GM12892 (cell line): Measurements from ENCODE around the gene RAB9B.
"Not testable (repeated sequence)": the region's sequence is repeated elsewhere in the genome, so short reads cannot be mapped to it uniquely, and the experiment has no call there.

Experiments used
- DNase-seq: peaks from one replicate; pipeline ENCODE4 v3.0.0; 2011; ENCODE audit not compliant: insufficient read length
- FAIRE-seq: peaks from 2 replicates; lab custom pipeline; 2011; peaks lifted over from hg19 to GRCh38; lab: Jason Lieb, UNC
- POLR2A ChIP-seq: IDR thresholded peaks from 2 replicates; pipeline ENCODE4 v1.6.1; 2011; ENCODE audit warnings: low read depth, low read length, control low read depth
- POLR2AphosphoS5 ChIP-seq: IDR thresholded peaks from 2 replicates; pipeline ENCODE4 v1.6.1; 2011; ENCODE audit warnings: low read depth, low read length, control low read depth
- TAF1 ChIP-seq: IDR thresholded peaks from 2 replicates; pipeline ENCODE4 v1.6.1; 2011; ENCODE audit warnings: low read depth, mild to moderate bottlenecking, control low read depth, low read length, borderline replicate concordance

Gene RAB9B

GRCh38 chrX:103831342-103831802 lies 685 bp downstream of the RAB9B start:
- no peak for TF ChIP-seq POLR2A
- no peak for TF ChIP-seq TAF1
- TF ChIP-seq POLR2AphosphoS5: no peak

GRCh38 chrX:103830848-103831247 lies 1.2 kb downstream of the RAB9B start:
- FAIRE-seq (no peak), DNase-seq (no peak)
- TF ChIP-seq POLR2AphosphoS5 (no peak), TAF1 (no peak), POLR2A (no peak)

More at GRCh38 chrX:103831342-103831802, 685 bp downstream of the RAB9B start:
- FAIRE-seq: no peak
- DNase-seq: no peak

- no peak for TF ChIP-seq TAF1
- no peak for TF ChIP-seq POLR2AphosphoS5
- TF ChIP-seq POLR2A: no peak
- DNase-seq: no peak
- FAIRE-seq: no peak
These were observed 3.5 kb downstream of the RAB9B start for GRCh38 chrX:103828529-103828928.

GRCh38 chrX:103825881-103826280 lies 6.2 kb downstream of the RAB9B start:
- FAIRE-seq (no peak), DNase-seq (no peak)
- TF ChIP-seq POLR2AphosphoS5 (no peak), POLR2A (no peak), TAF1 (no peak)

- FAIRE-seq (no peak), DNase-seq (no peak)
- no peak for TF ChIP-seq POLR2AphosphoS5
- TF ChIP-seq POLR2A: no peak
- TF ChIP-seq TAF1: no peak
These were observed 8.5 kb downstream of the RAB9B start for GRCh38 chrX:103823591-103823990.

- not testable (repeated sequence) for FAIRE-seq, DNase-seq
These were observed 11.3 kb downstream of the RAB9B start for GRCh38 chrX:103820802-103821201.

- TF ChIP-seq TAF1: no peak
- DNase-seq (no peak), FAIRE-seq (no peak)
These were observed 13.0 kb downstream of the RAB9B start for GRCh38 chrX:103818842-103819619.

GRCh38 chrX:103817502-103817901 lies 14.6 kb downstream of the RAB9B start:
- FAIRE-seq (peak; percentile 17), DNase-seq (no peak)
- no peak for TF ChIP-seq TAF1
- TF ChIP-seq POLR2A: no peak
- no peak for TF ChIP-seq POLR2AphosphoS5

- not testable (repeated sequence) for DNase-seq, FAIRE-seq
These were observed 15.0 kb downstream of the RAB9B start for GRCh38 chrX:103817101-103817500.

GRCh38 chrX:103811858-103812257 lies 20.2 kb downstream of the RAB9B start:
- FAIRE-seq (no peak), DNase-seq (no peak)
- no peak for TF ChIP-seq POLR2AphosphoS5
- no peak for TF ChIP-seq TAF1
- TF ChIP-seq POLR2A: no peak

GRCh38 chrX:103806862-103807474 lies 25.1 kb downstream of the RAB9B start:
- TF ChIP-seq POLR2A (no peak), TAF1 (no peak), POLR2AphosphoS5 (no peak)
- FAIRE-seq (no peak), DNase-seq (no peak)

GRCh38 chrX:103805860-103806259 lies 26.2 kb downstream of the RAB9B start:
- DNase-seq (no peak), FAIRE-seq (no peak)
- TF ChIP-seq TAF1: no peak
- TF ChIP-seq POLR2A: no peak
- TF ChIP-seq POLR2AphosphoS5: no peak
